Dermis blood vessel endothelial cell (primary cell): ENCODE measurements around the gene FOCAD. TPM values are rescaled to one million over a fixed set of nuclear protein-coding genes. Genes with fewer than 3 reads are reported as not detected.

Experiments used
- DNase-seq: peaks from one replicate; pipeline ENCODE4 v3.0.0; 2010
- total RNA-seq: library from RNA; depleted of rRNA; stranded (reverse); fragments of >200 nt; gene quantifications from 2 replicates; pipeline ENCODE4 v1.2.3, GENCODE V29; 2014

The FOCAD gene
- total RNA-seq, 1 donor from 2014 or later = 90.0 TPM

- no peak for DNase-seq
Observed at GRCh38 chr9:20734275-20734674, 50.2 kb downstream of the FOCAD start.

- no peak for DNase-seq
Observed at GRCh38 chr9:20740304-20740703, 56.2 kb downstream of the FOCAD start.

- DNase-seq = no peak
Observed at GRCh38 chr9:20740929-20741582, 57.0 kb downstream of the FOCAD start.

GRCh38 chr9:20742833-20743232 lies 58.8 kb downstream of the FOCAD start:
- no peak for DNase-seq

GRCh38 chr9:20744036-20744630 lies 60.1 kb downstream of the FOCAD start:
- DNase-seq = no peak

GRCh38 chr9:20746967-20747366 lies 62.9 kb downstream of the FOCAD start:
- DNase-seq = no peak

GRCh38 chr9:20749496-20750198 lies 65.6 kb downstream of the FOCAD start:
- no peak for DNase-seq

- no peak for DNase-seq
Observed at GRCh38 chr9:20753761-20754160, 69.7 kb downstream of the FOCAD start.

GRCh38 chr9:20754556-20754955 lies 70.5 kb downstream of the FOCAD start:
- DNase-seq = no peak

GRCh38 chr9:20760246-20760891 lies 76.3 kb downstream of the FOCAD start:
- DNase-seq = peak; percentile 64

GRCh38 chr9:20770947-20771346 lies 86.9 kb downstream of the FOCAD start:
- DNase-seq = no peak

- DNase-seq = no peak
Observed at GRCh38 chr9:20771729-20772128, 87.7 kb downstream of the FOCAD start.

GRCh38 chr9:20775683-20776082 lies 91.6 kb downstream of the FOCAD start:
- no peak for DNase-seq

GRCh38 chr9:20781092-20781491 lies 97.0 kb downstream of the FOCAD start:
- no peak for DNase-seq

- no peak for DNase-seq
Observed at GRCh38 chr9:20782289-20782688, 98.2 kb downstream of the FOCAD start.

GRCh38 chr9:20783057-20784038 lies 99.3 kb downstream of the FOCAD start:
- DNase-seq = no peak

GRCh38 chr9:20784196-20784595 lies 100.1 kb downstream of the FOCAD start:
- DNase-seq = no peak

- DNase-seq = no peak
Observed at GRCh38 chr9:20786807-20787206, 102.7 kb downstream of the FOCAD start.

- DNase-seq = peak; percentile 49
Observed at GRCh38 chr9:20788526-20789451, 104.7 kb downstream of the FOCAD start.

GRCh38 chr9:20790721-20791120 lies 106.7 kb downstream of the FOCAD start:
- no peak for DNase-seq

- DNase-seq = no peak
Observed at GRCh38 chr9:20791682-20792081, 107.6 kb downstream of the FOCAD start.
